Endothelial cell of umbilical vein (primary cell): Measurements from ENCODE around the gene SEC31A. TPM values are rescaled to one million over a fixed set of nuclear protein-coding genes. Genes with fewer than 3 reads are reported as not detected.

ENCODE experiments used
- BruUV-seq: library from RNA; stranded (reverse); fragments of 400-500 nt; replicated peaks from 2 replicates; lab custom pipeline; 2021; lab: Mats Ljungman, UMichigan
- CTCF ChIA-PET: fragments of 300-600, 350-600 bp; sonication (Branson Sonifier 250); formaldehyde crosslinking; loops from one replicate; lab custom pipeline; 2021; ENCODE audit warnings: antibody characterized with exemption, inconsistent platforms; lab: Charles Lee
- POLR2A ChIA-PET: fragments of 300-600, 350-600 bp; sonication (Branson Sonifier 250); formaldehyde crosslinking; loops from one replicate; lab custom pipeline; 2021; ENCODE audit warnings: antibody characterized with exemption, inconsistent platforms; lab: Charles Lee
- DNase-seq: peaks from one replicate; pipeline ENCODE4 v3.0.0-alpha.2; 2011; ENCODE audit warnings: low read depth, low spot score
- FAIRE-seq: peaks from 2 replicates; lab custom pipeline; 2011; peaks lifted over from hg19 to GRCh38; lab: Jason Lieb, UNC
- H2AFZ ChIP-seq: 2 replicates; pipeline ENCODE4 v1.6.0; 2012; ENCODE audit warnings: low read depth, low read length, control low read depth, inconsistent platforms
- H3K27ac ChIP-seq: 2 replicates; pipeline ENCODE4 v1.5.1; 2011; ENCODE audit warnings: low read depth, mild to moderate bottlenecking, control low read depth, low read length, moderate library complexity; ENCODE audit not compliant: insufficient read depth
- H3K27me3 ChIP-seq, 2 experiments: 2 replicates each; pipeline versions ENCODE4 v1.6.0 to v1.6.1; 2011; ENCODE audit warnings: low read length in 2 of 2, mixed read lengths in 1 of 2; ENCODE audit not compliant: control insufficient read depth in 2 of 2, insufficient read depth in 2 of 2
- H3K36me3 ChIP-seq, 2 experiments: 2 replicates in 1 of 2; 3 replicates in 1 of 2; pipeline ENCODE4 v1.5.1; 2011; ENCODE audit warnings: low read length in 2 of 2, mild to moderate bottlenecking in 1 of 2, moderate library complexity in 1 of 2; ENCODE audit not compliant: control insufficient read depth in 2 of 2, insufficient read depth in 2 of 2; ENCODE audit errors: extremely low read depth in 1 of 2
- H3K4me1 ChIP-seq: 3 replicates; pipeline ENCODE4 v1.5.1; 2011; ENCODE audit warnings: mild to moderate bottlenecking, low read length; ENCODE audit not compliant: control insufficient read depth, insufficient read depth; ENCODE audit errors: extremely low read depth
- H3K4me2 ChIP-seq: 2 replicates; pipeline ENCODE4 v1.6.1; 2011; ENCODE audit warnings: low read length, control low read depth, mixed read lengths; ENCODE audit not compliant: insufficient read depth
- H3K4me3 ChIP-seq, 3 experiments: fragments of 200-600 bp in 1 of 3; sonication (generic), shearing (Covaris generic) in 1 of 3; replicated peaks in 1 of 3; 2 replicates each; pipeline ENCODE4 v1.5.1; 2011 to 2016; ENCODE audit warnings: control low read depth in 3 of 3, low read length in 3 of 3, mild to moderate bottlenecking in 2 of 3, inconsistent platforms in 1 of 3, low read depth in 1 of 3, moderate library complexity in 1 of 3; ENCODE audit not compliant: insufficient read depth in 1 of 3
- H3K79me2 ChIP-seq: 2 replicates; pipeline ENCODE4 v1.6.0; 2012; ENCODE audit warnings: low read length, inconsistent platforms; ENCODE audit not compliant: control insufficient read depth, insufficient read depth
- H3K9ac ChIP-seq: replicated peaks from 2 replicates; pipeline ENCODE3; 2011; ENCODE audit warnings: low read length, control low read depth; ENCODE audit not compliant: insufficient read depth; ENCODE audit errors: extremely low read depth
- H3K9me1 ChIP-seq: replicated peaks from 3 replicates; pipeline ENCODE4 v1.6.0; 2011; ENCODE audit warnings: mild to moderate bottlenecking, low read length; ENCODE audit not compliant: control insufficient read depth, insufficient read depth; ENCODE audit errors: extremely low read depth
- H3K9me3 ChIP-seq: replicated peaks from 2 replicates; pipeline ENCODE4 v1.5.1; 2012; ENCODE audit warnings: low read length, inconsistent platforms; ENCODE audit not compliant: control insufficient read depth, insufficient read depth
- H4K20me1 ChIP-seq: replicated peaks from 2 replicates; pipeline ENCODE3; 2011; ENCODE audit warnings: mild to moderate bottlenecking, low read length; ENCODE audit not compliant: control insufficient read depth, insufficient read depth; ENCODE audit errors: extremely low read depth
- CTCF ChIP-seq, 2 donors: IDR thresholded peaks; 1 replicate in 1 of 2; 2 replicates in 1 of 2; pipeline ENCODE4 v1.5.1; 2011; ENCODE audit warnings: low read length in 2 of 2, mild to moderate bottlenecking in 2 of 2, moderate library complexity in 2 of 2, control low read depth in 1 of 2, inconsistent platforms in 1 of 2, low read depth in 1 of 2; ENCODE audit not compliant: insufficient read depth in 1 of 2; ENCODE audit errors: extremely low read depth in 1 of 2
- EZH2 ChIP-seq: IDR thresholded peaks from 2 replicates; pipeline ENCODE4 v1.6.1; 2012; ENCODE audit warnings: borderline replicate concordance, low read depth, mild to moderate bottlenecking, moderate library complexity, low read length, inconsistent platforms; ENCODE audit not compliant: severe bottlenecking
- FOS ChIP-seq: IDR thresholded peaks from 2 replicates; pipeline ENCODE4 v1.6.1; 2011; ENCODE audit warnings: mild to moderate bottlenecking, low read length, moderate library complexity, borderline replicate concordance; ENCODE audit not compliant: insufficient read depth
- GATA2 ChIP-seq: IDR thresholded peaks from 2 replicates; pipeline ENCODE4 v1.7.0; 2011; ENCODE audit warnings: low read depth, mild to moderate bottlenecking, moderate library complexity, mixed read lengths, low read length; ENCODE audit not compliant: insufficient read length, insufficient read depth
- JUN ChIP-seq: IDR thresholded peaks from 2 replicates; pipeline ENCODE4 v1.6.1; 2011; ENCODE audit warnings: borderline replicate concordance, low read depth; ENCODE audit not compliant: insufficient read length, insufficient read depth
- MAX ChIP-seq: IDR thresholded peaks from 2 replicates; pipeline ENCODE4 v1.6.1; 2011; ENCODE audit not compliant: insufficient read depth, insufficient read length
- MYC ChIP-seq: IDR thresholded peaks from one replicate; pipeline ENCODE4 v1.6.1; 2011; ENCODE audit warnings: mild to moderate bottlenecking, low read depth, low read length
- POLR2A ChIP-seq: IDR thresholded peaks from 2 replicates; pipeline ENCODE4 v1.6.1; 2012; ENCODE audit warnings: low read depth, mild to moderate bottlenecking, control low read depth, low read length
- POLR2AphosphoS5 ChIP-seq: IDR thresholded peaks from 2 replicates; pipeline ENCODE4 v1.6.1; 2012; ENCODE audit warnings: low read depth, mild to moderate bottlenecking, control low read depth, low read length, moderate library complexity; ENCODE audit not compliant: insufficient read depth
- dilution Hi-C: fragments of 300-500 bp; cut with MboI; formaldehyde crosslinking; loops from one replicate; pipeline ENCODE4 v1.15.0; 2019; ENCODE audit warnings: low sequenced_read_pairs; ENCODE audit not compliant: extremely low pct_ligation_motif_present
- intact Hi-C: fragments of 100-400 bp; cut with micrococcal nuclease; formaldehyde crosslinking; loops from one replicate; pipeline ENCODE4 v1.10.0; 2022
- polyA plus RNA-seq, 4 experiments: library from polyadenylated mRNA; depleted of rRNA in 3 of 4; stranded (reverse) in 3 of 4; unstranded in 1 of 4; fragments of >200 nt; gene quantifications; 2 replicates each; pipeline versions ENCODE4 v1.2.1 to v1.2.3, GENCODE V29; 2011 to 2012; ENCODE audit warnings: missing spikeins in 1 of 4
- total RNA-seq: library from RNA; stranded (reverse); gene quantifications from 2 replicates; pipeline ENCODE4 v1.2.3, GENCODE V29; 2021

Gene SEC31A
- total and polyA plus RNA-seq, 2 donors (not counting 3 experiments of a cell fraction or from before 2014, with no cell fraction given), result 226 to 301 TPM

- H4K20me1 ChIP-seq, result no peaks in the 10 kb centered on the region
- DNase-seq, result peak; percentile 80
- CTCF ChIA-PET, result interaction anchor here (0.6 to 4.3 kb wide), 9 partner anchors 9 to 323 kb away, joined by 3 to 49 read pairs (median 11); partner anchors contain the start of gene SCD5
- no peaks in the 10 kb centered on the region for H3K36me3 ChIP-seq
- intact Hi-C loops (loop anchor here (1.0 to 2.0 kb wide), 3 partner anchors 13 to 228 kb away; partner anchors contain the start of gene SCD5), dilution Hi-C loops (no loop called here)
- no peak for FAIRE-seq
- BruUV-seq, result TSS peak; percentile 57
- peak overlapping the region; percentile 98 for H3K27ac ChIP-seq
- H3K9me3 ChIP-seq, result no peaks in the 10 kb centered on the region
- no peaks in the 10 kb centered on the region for H3K27me3 ChIP-seq
- H3K4me3 ChIP-seq, result peak overlapping the region; percentile 12 to 69 (median 21)
- H3K9ac ChIP-seq, result peak overlapping the region; percentile 91
- peaks cover 50% of the 10 kb centered on the region for H3K4me1 ChIP-seq
- H3K4me2 ChIP-seq, result peak overlapping the region; percentile 94
- POLR2A ChIA-PET, result interaction anchor here (0.6 to 1.8 kb wide), 5 partner anchors 14 to 356 kb away, joined by 3 to 12 read pairs (median 4); partner anchors contain the start of gene SCD5
- peak overlapping the region; percentile 28 for H2AFZ ChIP-seq
- H3K79me2 ChIP-seq, result peaks cover 26% of the 10 kb centered on the region
- no peaks in the 10 kb centered on the region for H3K9me1 ChIP-seq
- TF ChIP-seq FOS, result no peak
- TF ChIP-seq CTCF (IDR thresholded peaks at IDR 0.05; ENCODE audit: extremely low read depth in 1 of 2, insufficient read depth in 1 of 2, low read depth in 1 of 2, low read length in 2 of 2), result no peak
- peak; percentile 29 for TF ChIP-seq POLR2A
- TF ChIP-seq JUN, result no peak
- peak; percentile 15 for TF ChIP-seq POLR2AphosphoS5
- peak; percentile 52 for TF ChIP-seq GATA2
- TF ChIP-seq MAX, result no peak
- TF ChIP-seq EZH2, result no peak
- no peak for TF ChIP-seq MYC
These were observed 106.0 kb downstream of the SEC31A start for GRCh38 chr4:82784681-82785610.
